Measurements from ENCODE around the gene SULF2. TPM values are rescaled to one million over a fixed set of nuclear protein-coding genes. Genes with fewer than 3 reads are reported as not detected.

SULF2 gene
- total and polyA plus RNA-seq, 4 donors, result 8.1 to 25.4 (median 12.0) TPM

DNA sequence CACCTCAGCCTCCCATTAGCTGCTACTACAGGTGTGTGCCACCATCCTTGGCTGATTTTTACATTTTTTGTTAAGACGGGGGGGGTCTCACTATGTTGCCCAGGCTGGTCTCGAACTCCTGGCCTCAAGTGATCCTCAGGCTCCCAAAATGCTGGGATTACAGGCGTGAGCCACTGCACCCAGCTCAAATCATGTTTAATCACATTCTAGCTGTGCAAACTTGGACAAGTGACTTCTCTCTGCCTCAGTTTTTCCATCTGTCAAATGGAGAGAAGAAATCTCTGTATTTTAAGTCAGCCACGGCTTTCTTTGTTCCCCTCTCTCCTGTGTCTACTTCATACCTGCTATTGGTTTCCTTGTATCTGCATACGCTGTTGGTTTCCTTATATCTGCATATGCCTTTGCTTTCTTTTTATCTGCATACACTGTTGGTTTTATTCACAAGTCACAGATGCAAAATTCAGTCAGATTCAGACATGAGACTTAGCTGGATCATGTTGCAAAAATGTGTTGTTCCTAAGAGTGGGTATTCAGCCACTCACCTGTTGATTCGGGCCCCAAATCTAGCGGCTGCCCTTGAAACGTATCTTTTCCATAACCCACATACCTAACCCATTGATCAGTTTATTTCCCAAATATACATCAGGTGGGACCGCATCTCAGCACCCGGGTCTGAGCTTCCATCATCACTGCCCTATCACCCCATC is 30.2 kb downstream of the SULF2 start:
- Histone ChIP-seq H3K9me3 (ENCODE audit: control insufficient read depth in 4 of 4, low read length in 3 of 4) (no peaks in the 10 kb centered on the region), H3K27me3 (ENCODE audit: control insufficient read depth in 4 of 4, insufficient read depth in 4 of 4, low read length in 3 of 4) (no peaks in the 10 kb centered on the region), H3K27ac (ENCODE audit: low read depth in 1 of 2, low read length in 2 of 2) (no peak overlapping the region), H3K9ac (ENCODE audit: low read depth in 1 of 2, low read length in 2 of 2) (no peak overlapping the region), H3K4me1 (ENCODE audit: control insufficient read depth in 4 of 4, insufficient read depth in 4 of 4, low read length in 3 of 4) (no peaks in the 10 kb centered on the region), H3K4me3 (ENCODE audit: low read depth in 1 of 3, low read length in 3 of 3) (no peak overlapping the region), H3K36me3 (ENCODE audit: control insufficient read depth in 4 of 4, insufficient read depth in 3 of 4, low read depth in 1 of 4, low read length in 3 of 4) (peaks cover 0 to 5% (median 0%) of the 10 kb centered on the region in 4 donors)
- 95% methylated on average over 10 of the region's 10 CpGs for WGBS
- no peak for DNase-seq (ENCODE audit: low spot score)
- no peak for TF ChIP-seq HNF4A (conservative IDR thresholded peaks at IDR 0.05)
- no peak for TF ChIP-seq JUND (IDR thresholded peaks at IDR 0.05)
- TF ChIP-seq, protein P1, sequence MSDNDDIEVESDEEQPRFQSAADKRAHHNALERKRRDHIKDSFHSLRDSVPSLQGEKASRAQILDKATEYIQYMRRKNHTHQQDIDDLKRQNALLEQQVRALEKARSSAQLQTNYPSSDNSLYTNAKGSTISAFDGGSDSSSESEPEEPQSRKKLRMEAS (IDR thresholded peaks at IDR 0.05), result no peak
- no peak for TF ChIP-seq RAD21 (IDR thresholded peaks at IDR 0.05)
- TF ChIP-seq, protein P2, sequence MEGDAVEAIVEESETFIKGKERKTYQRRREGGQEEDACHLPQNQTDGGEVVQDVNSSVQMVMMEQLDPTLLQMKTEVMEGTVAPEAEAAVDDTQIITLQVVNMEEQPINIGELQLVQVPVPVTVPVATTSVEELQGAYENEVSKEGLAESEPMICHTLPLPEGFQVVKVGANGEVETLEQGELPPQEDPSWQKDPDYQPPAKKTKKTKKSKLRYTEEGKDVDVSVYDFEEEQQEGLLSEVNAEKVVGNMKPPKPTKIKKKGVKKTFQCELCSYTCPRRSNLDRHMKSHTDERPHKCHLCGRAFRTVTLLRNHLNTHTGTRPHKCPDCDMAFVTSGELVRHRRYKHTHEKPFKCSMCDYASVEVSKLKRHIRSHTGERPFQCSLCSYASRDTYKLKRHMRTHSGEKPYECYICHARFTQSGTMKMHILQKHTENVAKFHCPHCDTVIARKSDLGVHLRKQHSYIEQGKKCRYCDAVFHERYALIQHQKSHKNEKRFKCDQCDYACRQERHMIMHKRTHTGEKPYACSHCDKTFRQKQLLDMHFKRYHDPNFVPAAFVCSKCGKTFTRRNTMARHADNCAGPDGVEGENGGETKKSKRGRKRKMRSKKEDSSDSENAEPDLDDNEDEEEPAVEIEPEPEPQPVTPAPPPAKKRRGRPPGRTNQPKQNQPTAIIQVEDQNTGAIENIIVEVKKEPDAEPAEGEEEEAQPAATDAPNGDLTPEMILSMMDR (IDR thresholded peaks at IDR 0.05; ENCODE audit: low read depth, low read length, missing input control), result no peak
- TF ChIP-seq, protein P3, sequence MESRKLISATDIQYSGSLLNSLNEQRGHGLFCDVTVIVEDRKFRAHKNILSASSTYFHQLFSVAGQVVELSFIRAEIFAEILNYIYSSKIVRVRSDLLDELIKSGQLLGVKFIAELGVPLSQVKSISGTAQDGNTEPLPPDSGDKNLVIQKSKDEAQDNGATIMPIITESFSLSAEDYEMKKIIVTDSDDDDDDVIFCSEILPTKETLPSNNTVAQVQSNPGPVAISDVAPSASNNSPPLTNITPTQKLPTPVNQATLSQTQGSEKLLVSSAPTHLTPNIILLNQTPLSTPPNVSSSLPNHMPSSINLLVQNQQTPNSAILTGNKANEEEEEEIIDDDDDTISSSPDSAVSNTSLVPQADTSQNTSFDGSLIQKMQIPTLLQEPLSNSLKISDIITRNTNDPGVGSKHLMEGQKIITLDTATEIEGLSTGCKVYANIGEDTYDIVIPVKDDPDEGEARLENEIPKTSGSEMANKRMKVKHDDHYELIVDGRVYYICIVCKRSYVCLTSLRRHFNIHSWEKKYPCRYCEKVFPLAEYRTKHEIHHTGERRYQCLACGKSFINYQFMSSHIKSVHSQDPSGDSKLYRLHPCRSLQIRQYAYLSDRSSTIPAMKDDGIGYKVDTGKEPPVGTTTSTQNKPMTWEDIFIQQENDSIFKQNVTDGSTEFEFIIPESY (IDR thresholded peaks at IDR 0.05), result no peak
- TF ChIP-seq, protein P4, sequence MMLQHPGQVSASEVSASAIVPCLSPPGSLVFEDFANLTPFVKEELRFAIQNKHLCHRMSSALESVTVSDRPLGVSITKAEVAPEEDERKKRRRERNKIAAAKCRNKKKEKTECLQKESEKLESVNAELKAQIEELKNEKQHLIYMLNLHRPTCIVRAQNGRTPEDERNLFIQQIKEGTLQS (IDR thresholded peaks at IDR 0.05), result no peak
- no peak for TF ChIP-seq TAF1 (conservative IDR thresholded peaks at IDR 0.05)
- no peak for TF ChIP-seq NR2F2 (IDR thresholded peaks at IDR 0.05)
- no peak for TF ChIP-seq EGR1 (IDR thresholded peaks at IDR 0.05; ENCODE audit: low read depth in 2 of 2)
- no peak for TF ChIP-seq GABPA (IDR thresholded peaks at IDR 0.05 in 1 of 2, conservative IDR thresholded peaks at IDR 0.05 in 1 of 2)
- TF ChIP-seq YY1 (IDR thresholded peaks at IDR 0.05), result no peak
- TF ChIP-seq RXRA (IDR thresholded peaks at IDR 0.05), result no peak
- TF ChIP-seq, protein P5, sequence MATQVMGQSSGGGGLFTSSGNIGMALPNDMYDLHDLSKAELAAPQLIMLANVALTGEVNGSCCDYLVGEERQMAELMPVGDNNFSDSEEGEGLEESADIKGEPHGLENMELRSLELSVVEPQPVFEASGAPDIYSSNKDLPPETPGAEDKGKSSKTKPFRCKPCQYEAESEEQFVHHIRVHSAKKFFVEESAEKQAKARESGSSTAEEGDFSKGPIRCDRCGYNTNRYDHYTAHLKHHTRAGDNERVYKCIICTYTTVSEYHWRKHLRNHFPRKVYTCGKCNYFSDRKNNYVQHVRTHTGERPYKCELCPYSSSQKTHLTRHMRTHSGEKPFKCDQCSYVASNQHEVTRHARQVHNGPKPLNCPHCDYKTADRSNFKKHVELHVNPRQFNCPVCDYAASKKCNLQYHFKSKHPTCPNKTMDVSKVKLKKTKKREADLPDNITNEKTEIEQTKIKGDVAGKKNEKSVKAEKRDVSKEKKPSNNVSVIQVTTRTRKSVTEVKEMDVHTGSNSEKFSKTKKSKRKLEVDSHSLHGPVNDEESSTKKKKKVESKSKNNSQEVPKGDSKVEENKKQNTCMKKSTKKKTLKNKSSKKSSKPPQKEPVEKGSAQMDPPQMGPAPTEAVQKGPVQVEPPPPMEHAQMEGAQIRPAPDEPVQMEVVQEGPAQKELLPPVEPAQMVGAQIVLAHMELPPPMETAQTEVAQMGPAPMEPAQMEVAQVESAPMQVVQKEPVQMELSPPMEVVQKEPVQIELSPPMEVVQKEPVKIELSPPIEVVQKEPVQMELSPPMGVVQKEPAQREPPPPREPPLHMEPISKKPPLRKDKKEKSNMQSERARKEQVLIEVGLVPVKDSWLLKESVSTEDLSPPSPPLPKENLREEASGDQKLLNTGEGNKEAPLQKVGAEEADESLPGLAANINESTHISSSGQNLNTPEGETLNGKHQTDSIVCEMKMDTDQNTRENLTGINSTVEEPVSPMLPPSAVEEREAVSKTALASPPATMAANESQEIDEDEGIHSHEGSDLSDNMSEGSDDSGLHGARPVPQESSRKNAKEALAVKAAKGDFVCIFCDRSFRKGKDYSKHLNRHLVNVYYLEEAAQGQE (IDR thresholded peaks at IDR 0.05), result no peak
- no peak for TF ChIP-seq HNF4G (IDR thresholded peaks at IDR 0.05)
- TF ChIP-seq FOXA1 (IDR thresholded peaks at IDR 0.05), result no peak
- no peak for TF ChIP-seq FOXA2 (IDR thresholded peaks at IDR 0.05)
- TF ChIP-seq SP1 (IDR thresholded peaks at IDR 0.05), result no peak
